Measurements from ENCODE around the gene OSER1.
"Not testable (repeated sequence)": the region's sequence is repeated elsewhere in the genome, so short reads cannot be mapped to it uniquely, and the experiment has no call there.

The OSER1 gene

DNA sequence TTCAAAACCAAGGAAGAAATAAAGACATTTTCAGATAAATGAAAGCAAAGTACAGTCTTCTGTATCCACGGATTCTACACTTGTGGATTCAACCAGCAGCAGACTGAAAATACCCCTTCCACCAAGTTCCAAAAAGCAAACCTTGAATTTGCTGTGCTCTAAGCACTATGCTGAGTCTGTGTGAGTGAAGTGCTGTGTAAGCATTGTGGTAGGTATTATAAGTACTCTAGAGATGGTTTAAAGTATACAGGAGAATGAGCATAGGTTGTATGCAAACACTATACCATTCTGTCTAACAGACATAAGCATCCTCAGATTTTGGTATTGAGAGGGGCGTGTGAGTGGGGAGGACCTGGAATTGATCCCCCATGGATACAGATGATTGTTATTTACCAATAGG lies 9.6 kb downstream of the OSER1 start:
- no peak for DNase-seq (ENCODE audit: low read depth)

DNA sequence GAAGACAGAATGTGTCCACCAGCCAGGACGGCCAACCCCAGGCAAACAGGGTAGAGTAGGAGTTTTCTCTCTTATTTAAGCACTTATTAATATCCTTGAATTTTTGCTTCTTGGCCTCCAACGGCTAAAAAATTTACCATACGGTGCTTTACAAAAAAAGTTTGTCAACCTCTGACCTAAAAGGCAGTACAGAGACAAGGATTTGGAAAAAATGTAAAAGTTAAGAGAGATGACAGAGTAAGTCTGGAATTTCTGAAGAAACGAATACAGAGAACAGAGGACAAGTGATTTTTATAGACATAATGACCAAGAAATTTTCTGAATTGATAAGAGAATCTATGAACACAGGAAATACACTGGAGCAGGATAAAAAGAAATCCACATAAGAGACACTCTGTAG lies 10.2 kb downstream of the OSER1 start:
- no peak for DNase-seq (ENCODE audit: low read depth)

DNA sequence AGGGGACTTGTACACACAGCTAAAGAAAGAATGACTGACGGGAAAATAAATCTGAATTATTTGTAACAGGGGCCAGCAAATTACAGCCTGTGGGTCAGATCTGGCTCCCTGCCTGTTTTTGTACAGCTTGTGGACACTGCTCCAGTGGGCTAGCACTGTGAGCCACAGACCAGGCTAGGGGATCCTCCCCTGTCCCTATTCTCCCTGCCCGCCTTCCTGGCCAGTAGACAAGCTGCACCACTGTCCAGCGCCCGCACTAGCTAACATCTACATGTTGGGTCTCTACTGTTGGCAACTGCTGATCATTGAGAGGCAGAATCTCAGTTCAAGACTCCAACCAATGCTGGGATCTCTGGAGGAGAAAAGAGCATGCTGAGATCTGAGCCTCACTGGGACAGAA lies 10.7 kb downstream of the OSER1 start:
- no peak for DNase-seq (ENCODE audit: low read depth)

DNA sequence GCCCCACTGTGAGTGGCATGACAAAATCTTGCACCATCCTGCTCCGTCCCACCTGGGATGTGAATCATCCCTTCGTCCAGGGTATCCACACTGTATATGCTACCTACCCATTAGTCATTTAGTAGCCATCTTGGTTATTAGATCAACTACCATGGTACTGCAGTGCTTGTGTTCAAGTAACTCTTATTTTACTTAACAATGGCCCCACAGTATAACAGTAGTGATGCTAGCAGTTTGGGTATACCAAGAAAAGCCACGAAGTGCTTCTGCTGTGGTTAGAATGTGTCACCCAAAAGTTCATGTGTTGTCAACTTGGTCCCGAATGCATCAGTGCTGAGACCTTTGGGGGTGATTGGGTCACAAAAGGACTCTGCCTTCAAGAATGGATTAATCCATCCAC lies 11.7 kb downstream of the OSER1 start:
- DNase-seq (ENCODE audit: low read depth), result no peak

- no peak for DNase-seq (ENCODE audit: low read depth)
These were observed 14.3 kb downstream of the OSER1 start for GRCh38 chr20:44196271-44196670.

- no peak for DNase-seq (ENCODE audit: low read depth)
These were observed 15.0 kb downstream of the OSER1 start for GRCh38 chr20:44195605-44196004.

GRCh38 chr20:44193801-44194200 lies 16.8 kb downstream of the OSER1 start:
- no peak for DNase-seq (ENCODE audit: low read depth)

DNA sequence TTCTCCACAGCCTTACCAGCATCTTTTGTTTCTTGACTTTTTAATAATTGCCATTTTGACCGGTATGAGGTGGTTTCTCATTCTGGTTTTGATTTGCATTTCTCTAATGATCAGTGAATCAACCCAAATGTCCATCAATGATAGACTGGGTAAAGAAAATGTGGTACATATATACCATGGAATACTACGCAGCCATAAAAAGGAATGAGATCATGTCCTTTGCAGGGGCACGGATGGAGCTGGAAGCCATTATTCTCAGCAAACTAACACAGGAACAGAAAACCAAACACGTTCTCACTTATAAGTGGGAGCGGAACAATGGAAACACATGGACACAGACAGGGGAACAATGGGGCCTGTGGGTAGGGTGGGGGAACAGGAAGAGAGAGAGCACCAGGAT lies 18.9 kb downstream of the OSER1 start:
- not testable (repeated sequence) for DNase-seq (ENCODE audit: low read depth)

GRCh38 chr20:44190197-44190852 lies 20.2 kb downstream of the OSER1 start:
- DNase-seq (ENCODE audit: low read depth), result peak; percentile 81

DNA sequence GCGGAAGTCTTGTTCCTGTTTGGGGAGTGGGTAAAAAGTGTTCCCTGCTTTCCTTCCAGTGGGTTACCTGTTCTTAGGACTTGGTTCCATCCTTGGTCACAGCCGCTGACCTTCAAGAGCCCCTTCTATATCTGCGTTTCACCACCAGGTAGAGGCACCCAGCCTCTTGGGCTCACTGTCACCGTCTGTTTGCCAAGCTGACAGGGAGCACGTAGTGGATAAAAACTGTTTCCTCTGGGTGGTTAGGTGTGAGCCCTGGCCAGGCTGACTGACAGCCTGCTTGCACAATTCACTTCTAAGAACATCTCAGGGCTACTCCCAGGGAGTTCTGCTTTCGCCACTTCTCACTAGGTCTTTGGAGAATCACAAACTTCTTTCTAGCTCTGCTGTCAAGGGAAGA lies 21.8 kb downstream of the OSER1 start:
- no peak for DNase-seq (ENCODE audit: low read depth)

DNA sequence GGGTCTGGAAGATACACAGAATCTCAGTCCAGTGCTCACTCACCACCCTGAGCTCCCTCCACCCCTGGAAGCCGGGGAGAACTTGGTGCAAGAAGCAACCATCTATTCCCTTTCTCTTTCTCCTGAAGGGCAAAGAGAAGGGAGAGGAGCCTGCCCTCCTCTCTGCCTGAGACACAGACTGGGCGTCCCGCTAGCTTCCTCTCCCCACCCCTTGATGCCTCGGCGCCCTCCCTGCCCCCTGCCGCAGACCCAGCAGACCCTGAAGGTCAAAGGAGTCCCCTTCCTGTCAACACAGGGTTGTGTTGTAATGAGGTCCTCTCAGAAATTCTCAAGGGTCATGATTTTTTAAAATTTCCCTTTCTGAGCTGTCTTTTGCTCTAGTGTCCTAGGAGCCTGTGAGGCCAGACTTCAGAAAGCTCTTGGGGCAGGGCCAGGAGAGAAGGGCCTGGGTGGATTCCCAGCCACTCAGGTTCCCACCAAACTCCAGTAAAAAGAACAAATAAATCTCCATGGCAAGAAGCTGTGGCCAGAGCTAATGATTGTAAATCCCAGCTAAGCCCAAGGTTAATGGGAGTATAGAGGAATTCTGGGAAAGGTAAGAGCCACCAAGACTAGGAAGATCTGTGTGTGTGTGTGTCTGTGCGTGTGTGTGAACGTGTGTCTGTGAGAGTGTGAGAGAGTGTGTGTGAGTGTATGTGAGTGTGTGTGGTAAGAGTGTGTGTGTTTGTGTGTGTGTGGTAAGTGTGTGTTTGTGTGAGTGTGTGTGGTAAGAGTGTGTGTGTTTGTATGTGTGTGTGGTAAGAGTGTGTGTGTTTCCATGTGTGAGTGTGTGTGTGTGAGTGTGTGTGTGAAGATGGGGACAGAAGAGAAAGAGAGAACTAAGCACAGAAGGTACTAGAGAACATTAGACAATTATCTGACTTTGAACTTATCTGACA lies 22.5 kb downstream of the OSER1 start:
- DNase-seq (ENCODE audit: low read depth), result no peak

DNA sequence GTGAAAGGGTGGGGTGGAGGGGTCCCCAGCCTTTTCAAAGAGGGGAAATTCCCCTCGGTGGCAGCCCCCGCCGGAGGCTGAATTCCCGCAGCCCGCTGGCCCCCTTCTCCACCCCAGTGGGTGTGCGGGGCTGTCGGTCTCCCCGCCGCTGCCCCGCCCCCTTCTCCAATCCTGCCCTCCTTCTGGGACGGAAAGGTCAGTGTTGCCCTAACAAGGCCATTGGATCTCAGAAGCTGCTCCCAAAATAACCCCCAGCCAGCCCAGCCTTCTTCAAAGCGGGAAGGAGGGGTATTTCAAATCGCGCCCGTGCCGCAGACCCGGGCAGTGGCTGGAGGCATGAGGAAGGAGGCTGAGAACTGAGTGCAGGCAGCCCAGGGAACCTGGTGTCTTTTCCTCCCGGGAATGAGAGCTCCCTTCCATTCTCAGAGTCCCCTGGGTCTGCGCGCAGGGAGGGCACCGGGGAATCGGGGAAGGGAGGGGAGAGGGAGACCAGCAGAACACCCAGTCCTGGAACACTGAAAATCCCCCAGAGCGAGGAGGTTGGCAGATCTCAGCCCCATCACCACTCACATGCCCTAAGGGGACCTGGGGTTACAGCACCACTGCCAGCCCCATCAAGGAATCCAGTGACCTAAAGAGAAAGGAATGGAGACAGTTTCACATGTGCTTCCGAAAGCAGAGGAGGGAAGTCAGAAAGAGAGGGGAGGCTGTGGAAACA lies 23.4 kb downstream of the OSER1 start, which contains the start of gene JPH2:
Gene JPH2, minus strand, starts transcription at position 135 of the 718 bp plus-strand sequence. CDS start 483 bp downstream, outside the sequence.
- peak; percentile 63 for DNase-seq (ENCODE audit: low read depth)

- DNase-seq (ENCODE audit: low read depth), result no peak
These were observed 23.9 kb downstream of the OSER1 start for GRCh38 chr20:44186674-44187053.

GRCh38 chr20:44186201-44186600 lies 24.4 kb downstream of the OSER1 start:
- no peak for DNase-seq (ENCODE audit: low read depth)

- DNase-seq (ENCODE audit: low read depth), result no peak
These were observed 25.0 kb downstream of the OSER1 start for GRCh38 chr20:44185574-44185973.

DNA sequence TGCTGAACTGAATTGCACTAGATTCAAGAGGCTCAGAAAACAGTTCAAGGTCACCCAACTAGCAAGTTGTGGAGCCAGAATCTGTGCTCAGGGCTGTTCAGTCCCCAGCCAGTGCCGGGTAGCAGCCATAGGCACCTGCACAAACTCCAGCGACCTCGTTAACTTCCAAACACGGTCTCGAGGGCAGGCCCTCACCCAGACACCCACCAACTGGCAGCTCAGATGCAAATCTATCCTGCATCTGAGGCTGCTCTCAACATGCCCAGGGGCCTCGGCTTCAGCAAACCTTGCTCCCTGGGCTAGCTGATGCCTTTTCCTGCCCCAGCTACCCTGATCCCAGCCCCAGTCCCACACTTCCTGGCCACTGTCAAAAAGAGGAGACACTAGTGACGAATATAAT lies 27.3 kb downstream of the OSER1 start:
- no peak for DNase-seq (ENCODE audit: low read depth)

DNA sequence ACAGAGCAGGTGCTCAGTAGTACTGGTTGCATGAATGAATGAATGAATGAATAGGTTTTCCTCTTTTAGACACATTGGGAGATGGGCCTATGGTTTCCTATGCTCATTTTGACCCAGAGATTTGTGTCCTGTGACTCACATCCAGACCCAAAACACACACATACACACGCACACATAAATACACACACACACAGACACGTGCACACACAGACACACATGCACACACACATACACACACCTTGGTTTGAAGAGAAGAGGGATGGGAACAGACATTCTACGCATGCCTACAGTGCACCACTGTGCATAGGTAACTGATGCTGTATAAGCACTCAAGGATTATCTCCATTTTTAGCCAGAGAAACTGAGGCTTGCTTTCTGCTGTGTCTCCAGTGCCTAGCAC lies 27.7 kb downstream of the OSER1 start:
- no peak for DNase-seq (ENCODE audit: low read depth)

GRCh38 chr20:44182135-44182765 lies 28.3 kb downstream of the OSER1 start:
- DNase-seq (ENCODE audit: low read depth), result no peak

DNA sequence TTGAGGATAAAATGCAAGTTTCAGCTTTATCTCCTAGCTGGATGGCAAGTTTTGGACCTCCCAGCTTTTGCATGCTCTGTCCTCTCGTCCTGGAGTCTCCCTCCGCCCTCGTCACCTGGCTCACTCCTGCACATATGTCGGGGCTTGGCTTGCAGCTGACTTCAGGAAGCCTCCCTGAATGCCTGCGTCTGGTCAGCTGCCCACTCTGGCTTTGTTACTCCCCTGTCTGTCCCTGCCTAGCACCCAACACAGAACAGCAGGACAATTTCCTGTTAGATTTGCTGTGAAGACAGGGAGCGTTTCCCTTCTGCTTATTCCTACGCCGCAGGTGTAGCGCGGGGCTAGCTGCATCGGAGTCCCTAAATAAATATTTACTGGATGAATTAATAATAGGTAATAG lies 29.0 kb downstream of the OSER1 start:
- DNase-seq (ENCODE audit: low read depth), result no peak

DNA sequence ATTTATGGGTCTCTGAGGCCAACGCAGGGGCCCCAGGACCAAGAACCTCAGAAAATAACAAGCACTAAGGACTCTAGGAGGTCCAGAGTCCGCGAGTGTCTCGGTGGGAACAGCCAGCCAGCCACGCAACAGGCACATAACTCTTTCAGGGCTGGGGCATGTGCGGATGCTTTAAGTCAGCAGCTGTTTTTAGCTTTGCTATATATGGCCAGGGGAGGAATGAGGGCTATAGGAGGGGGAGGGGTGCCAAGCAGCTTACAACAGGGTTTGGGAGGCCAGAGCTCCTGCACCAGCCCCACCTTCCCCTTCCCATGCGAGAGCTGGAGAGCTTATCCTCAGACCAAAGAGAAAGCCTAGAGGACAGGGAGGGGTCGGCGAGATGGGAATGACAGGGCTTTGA lies 29.8 kb downstream of the OSER1 start:
- DNase-seq (ENCODE audit: low read depth), result peak; percentile 6

GRCh38 chr20:44176833-44177534 lies 33.6 kb downstream of the OSER1 start:
- DNase-seq (ENCODE audit: low read depth), result no peak
